ENCODE measurements around the gene KIAA1217. TPM values are rescaled to one million over a fixed set of nuclear protein-coding genes. Genes with fewer than 3 reads are reported as not detected.

The KIAA1217 gene
- total and polyA plus RNA-seq, 8 donors = 11.9 to 36.7 (median 19.8) TPM

DNA sequence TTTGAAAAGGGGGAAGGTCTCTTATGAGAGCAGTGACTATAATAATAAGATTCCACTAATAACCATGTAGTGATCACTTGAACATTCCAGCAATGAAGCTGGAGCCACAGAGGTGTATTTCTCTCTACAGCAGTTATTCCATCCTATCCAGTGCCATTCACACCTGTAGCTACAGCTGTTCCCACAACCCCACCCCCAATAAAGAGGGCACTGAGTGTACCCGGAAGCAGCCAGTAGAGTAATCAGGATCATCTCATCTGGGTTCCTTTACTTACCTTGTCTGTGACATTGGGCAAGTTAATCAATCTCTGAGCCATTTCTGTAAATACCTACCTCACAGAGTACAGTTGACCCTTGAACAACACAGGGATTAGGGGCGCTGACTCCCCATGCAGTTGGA lies 188.7 kb downstream of the KIAA1217 start:
- no peak for FAIRE-seq
- ATAC-seq = no peak
- Histone ChIP-seq H3K4me3 (no peak overlapping the region), H3K27ac (no peak overlapping the region), H3K36me3 (no peaks in the 10 kb centered on the region), H3K4me1 (no peaks in the 10 kb centered on the region), H3K27me3 (no peaks in the 10 kb centered on the region), H3K9me3 (no peaks in the 10 kb centered on the region)
- 93 to 94% methylated on average over 2 of the region's 2 CpGs for WGBS, 2 donors
- intact Hi-C loops (cut with DNase I) = no loop called here
- TF ChIP-seq, protein P1, sequence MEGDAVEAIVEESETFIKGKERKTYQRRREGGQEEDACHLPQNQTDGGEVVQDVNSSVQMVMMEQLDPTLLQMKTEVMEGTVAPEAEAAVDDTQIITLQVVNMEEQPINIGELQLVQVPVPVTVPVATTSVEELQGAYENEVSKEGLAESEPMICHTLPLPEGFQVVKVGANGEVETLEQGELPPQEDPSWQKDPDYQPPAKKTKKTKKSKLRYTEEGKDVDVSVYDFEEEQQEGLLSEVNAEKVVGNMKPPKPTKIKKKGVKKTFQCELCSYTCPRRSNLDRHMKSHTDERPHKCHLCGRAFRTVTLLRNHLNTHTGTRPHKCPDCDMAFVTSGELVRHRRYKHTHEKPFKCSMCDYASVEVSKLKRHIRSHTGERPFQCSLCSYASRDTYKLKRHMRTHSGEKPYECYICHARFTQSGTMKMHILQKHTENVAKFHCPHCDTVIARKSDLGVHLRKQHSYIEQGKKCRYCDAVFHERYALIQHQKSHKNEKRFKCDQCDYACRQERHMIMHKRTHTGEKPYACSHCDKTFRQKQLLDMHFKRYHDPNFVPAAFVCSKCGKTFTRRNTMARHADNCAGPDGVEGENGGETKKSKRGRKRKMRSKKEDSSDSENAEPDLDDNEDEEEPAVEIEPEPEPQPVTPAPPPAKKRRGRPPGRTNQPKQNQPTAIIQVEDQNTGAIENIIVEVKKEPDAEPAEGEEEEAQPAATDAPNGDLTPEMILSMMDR (IDR thresholded peaks at IDR 0.05) = no peak
- DNase-seq = no peak

DNA sequence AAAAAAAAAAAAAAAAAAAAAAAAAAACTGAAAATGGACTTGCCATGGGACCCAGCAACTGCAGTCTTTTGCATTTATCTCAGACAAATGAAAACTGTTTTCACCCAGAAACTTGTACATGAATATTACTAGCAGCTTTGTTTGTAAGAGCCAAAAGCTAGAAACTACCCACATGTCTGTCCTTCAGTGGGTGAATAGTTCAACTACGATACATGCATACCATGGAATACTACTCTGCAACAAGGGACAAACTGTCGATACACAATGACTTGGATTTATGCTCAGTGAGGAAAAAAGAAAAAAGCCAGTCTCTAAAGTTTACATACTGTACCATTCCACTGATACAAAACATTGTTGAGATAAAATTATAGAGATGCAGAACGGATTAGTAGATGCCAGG lies 195.6 kb downstream of the KIAA1217 start:
- 60 to 82% methylated on average over 3 of the region's 3 CpGs for WGBS, 2 donors
- Histone ChIP-seq H3K36me3 (no peaks in the 10 kb centered on the region), H3K4me3 (no peak overlapping the region), H3K9me3 (no peaks in the 10 kb centered on the region), H3K27ac (no peak overlapping the region), H3K4me1 (no peaks in the 10 kb centered on the region), H3K27me3 (no peaks in the 10 kb centered on the region)
- intact Hi-C loops (cut with DNase I) = no loop called here
- DNase-seq (no peak), FAIRE-seq (no peak), ATAC-seq (no peak)
- TF ChIP-seq, protein P1 (IDR thresholded peaks at IDR 0.05) = no peak

DNA sequence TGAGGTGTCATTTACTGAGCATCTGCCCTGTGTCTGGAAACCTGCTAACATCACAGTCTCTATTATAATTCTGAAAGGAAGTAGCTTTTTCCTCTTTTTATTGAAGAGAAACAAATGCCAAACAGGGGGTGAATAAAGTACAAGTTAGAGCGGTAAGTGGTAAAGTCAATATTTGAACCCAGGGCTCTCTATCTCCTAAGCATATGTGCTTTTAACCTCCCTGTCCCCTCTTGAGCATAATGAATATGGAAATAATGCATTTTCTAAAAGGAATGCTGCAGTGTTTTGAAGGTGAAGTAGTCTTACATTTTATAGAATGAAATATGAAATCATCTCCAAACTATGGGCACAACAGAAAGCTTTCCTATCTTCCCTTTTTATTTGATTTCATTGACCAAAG lies 196.7 kb downstream of the KIAA1217 start:
- DNase-seq = no peak

DNA sequence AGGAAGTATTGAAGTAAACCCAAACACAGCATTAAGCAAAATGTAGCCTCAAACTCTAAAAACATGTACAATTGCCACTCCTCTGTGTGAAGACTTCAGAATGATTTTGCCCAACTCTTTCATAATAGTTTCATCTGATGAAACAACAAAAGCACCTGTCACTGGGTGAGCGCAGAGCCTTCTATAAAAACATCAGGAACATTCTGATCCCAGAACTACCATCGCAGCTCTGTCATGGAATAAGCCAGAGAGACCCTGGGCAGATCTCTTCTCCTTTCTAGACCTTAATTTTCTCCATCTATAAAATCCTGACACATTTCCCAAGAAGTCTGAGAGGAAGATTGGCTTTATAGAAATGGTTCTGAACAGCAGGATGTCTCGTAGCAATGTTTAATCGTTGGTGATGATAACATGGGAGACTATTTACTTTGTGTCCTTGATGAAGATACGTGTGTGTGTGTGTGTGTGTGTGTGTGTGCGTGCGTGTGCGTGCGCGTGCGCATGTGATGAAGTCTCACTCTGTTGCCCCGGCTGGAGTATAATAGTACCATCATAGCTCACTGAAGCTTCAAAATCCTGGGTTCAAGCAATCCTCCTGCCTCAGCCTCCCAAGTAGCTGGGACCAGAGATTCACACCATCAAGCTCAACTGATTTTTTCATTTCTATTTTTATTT lies 198.0 kb downstream of the KIAA1217 start:
- TF ChIP-seq, protein P1 (IDR thresholded peaks at IDR 0.05) = no peak
- WGBS, 2 donors = 79 to 83% methylated on average over 12 of the region's 12 CpGs
- intact Hi-C loops (cut with DNase I) = no loop called here
- Histone ChIP-seq H3K9me3 (no peaks in the 10 kb centered on the region), H3K27ac (no peak overlapping the region), H3K4me3 (no peak overlapping the region), H3K27me3 (no peaks in the 10 kb centered on the region), H3K4me1 (no peaks in the 10 kb centered on the region), H3K36me3 (no peaks in the 10 kb centered on the region)
- ATAC-seq = no peak
- FAIRE-seq = no peak
- no peak for DNase-seq

More for the DNA sequence above, 196.7 kb downstream of the KIAA1217 start:
- Histone ChIP-seq H3K4me1 (no peaks in the 10 kb centered on the region), H3K36me3 (no peaks in the 10 kb centered on the region), H3K4me3 (no peak overlapping the region), H3K27ac (no peak overlapping the region), H3K27me3 (no peaks in the 10 kb centered on the region), H3K9me3 (no peaks in the 10 kb centered on the region)
- FAIRE-seq = no peak
- intact Hi-C loops (cut with DNase I) = no loop called here
- ATAC-seq = no peak
- TF ChIP-seq, protein P1 (IDR thresholded peaks at IDR 0.05) = no peak
- WGBS, 2 donors = 36 to 42% methylated on average over 1 of the region's 1 CpG

DNA sequence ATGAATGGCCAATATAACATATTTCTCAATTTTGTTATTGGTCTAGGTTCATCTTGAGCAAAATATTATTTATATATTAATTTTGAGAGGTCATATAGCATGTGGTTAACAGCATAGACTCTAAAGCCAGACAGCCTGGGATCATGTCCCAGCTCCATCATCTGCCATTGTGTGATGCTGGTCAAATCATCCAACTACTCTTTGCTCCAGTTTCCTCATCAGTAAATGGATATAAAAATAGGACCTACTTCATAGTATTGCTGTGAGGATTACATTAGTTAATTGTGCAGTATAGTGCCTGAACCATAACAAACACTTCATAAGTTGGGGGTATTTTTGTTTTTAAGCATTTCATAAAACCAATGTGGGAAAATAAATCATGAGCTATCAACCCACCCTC lies 199.0 kb downstream of the KIAA1217 start:
- no peak overlapping the region for H3K4me3 ChIP-seq
- intact Hi-C loops (cut with DNase I) = no loop called here

More for the DNA sequence above, 199.0 kb downstream of the KIAA1217 start:
- no peak for ATAC-seq
- no peaks in the 10 kb centered on the region for H3K9me3 ChIP-seq
- DNase-seq = no peak
- no peak for FAIRE-seq
- H3K27me3 ChIP-seq = no peaks in the 10 kb centered on the region
- no peaks in the 10 kb centered on the region for H3K36me3 ChIP-seq
- H3K27ac ChIP-seq = no peak overlapping the region
- TF ChIP-seq, protein P1 (IDR thresholded peaks at IDR 0.05) = no peak
- H3K4me1 ChIP-seq = no peaks in the 10 kb centered on the region
